GM19324 (cell line): ENCODE data around the gene DZANK1.
"Not testable (repeated sequence)": the region's sequence is repeated elsewhere in the genome, so short reads cannot be mapped to it uniquely, and the experiment has no call there.

Experiments used
- ATAC-seq: cut with Tn5 transposase; IDR thresholded peaks from one replicate; pipeline ENCODE4 v1.9.1; 2021; ENCODE audit warnings: mild to moderate bottlenecking, moderate library complexity; ENCODE audit not compliant: unreplicated experiment, low FRiP score

The DZANK1 gene

DNA sequence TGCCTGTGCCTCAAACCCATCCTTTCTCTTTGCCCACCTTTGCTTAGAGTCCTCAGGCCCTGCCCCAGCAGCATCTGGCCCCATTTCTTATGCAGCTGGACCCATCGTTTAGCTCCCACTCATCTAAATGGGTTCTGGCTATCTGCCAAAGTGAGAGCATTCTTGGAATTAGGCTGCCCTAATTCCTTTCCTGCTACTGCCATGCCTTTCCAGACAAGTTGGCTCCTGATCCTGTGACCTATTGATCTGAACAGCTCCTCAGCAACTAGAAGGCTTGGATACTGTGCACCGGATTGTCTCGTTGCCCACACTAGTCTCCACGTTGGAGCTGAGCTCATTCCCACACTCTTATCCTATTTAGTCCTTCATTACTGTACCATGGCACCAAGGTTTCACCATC lies 22.9 kb downstream of the DZANK1 start:
- ATAC-seq = no peak

GRCh38 chr20:18440403-18440802 lies 26.4 kb downstream of the DZANK1 start:
- no peak for ATAC-seq

DNA sequence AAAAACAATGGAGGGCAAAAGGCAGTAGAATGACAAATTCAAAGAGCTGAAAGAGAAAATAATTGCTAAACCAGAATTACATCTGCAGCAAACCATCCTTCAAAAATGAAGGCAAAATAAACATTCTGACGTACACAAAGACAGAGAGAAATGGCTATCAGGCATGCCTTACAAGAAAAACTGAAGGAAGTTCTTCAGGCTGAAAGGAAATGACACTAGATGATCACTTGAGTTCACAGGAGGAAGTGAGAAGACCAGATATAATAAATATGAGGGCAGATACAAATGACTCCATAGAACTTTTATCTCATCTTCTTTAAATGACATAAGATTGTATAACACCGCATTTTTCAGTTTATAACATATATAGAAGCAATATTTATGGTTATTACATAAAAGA lies 30.0 kb downstream of the DZANK1 start:
- no peak for ATAC-seq

GRCh38 chr20:18431206-18431605 lies 35.6 kb downstream of the DZANK1 start:
- ATAC-seq = no peak

DNA sequence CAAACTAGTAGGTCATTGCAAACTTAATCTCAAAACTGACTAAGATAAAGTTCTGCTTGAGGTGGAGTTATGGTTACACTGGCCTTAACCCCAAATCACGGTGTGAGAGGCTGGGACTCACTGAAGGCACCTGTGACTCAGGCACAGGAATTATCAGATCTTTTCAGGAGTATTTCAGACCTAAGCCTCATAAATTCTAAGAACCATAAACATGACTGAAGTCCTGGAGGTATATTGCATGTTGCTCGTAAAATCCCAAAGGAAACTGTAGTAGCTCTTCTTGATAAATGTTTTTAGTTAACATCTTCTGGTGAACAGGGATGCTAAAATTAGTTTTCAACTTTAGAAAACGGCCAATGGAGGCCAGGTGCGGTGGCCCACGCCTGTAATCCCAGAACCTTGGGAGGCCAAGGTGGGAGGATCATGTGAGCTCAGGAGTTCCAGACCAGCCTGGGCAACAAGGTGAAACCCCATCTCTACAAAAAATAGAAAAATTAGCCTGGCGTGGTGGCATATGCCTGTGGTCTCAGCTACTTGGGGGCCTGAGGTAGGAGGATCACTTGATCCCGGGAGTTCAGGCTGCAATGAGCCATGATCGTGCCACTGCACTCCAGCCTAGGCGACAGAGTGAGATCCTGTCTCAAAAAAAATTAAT lies 36.5 kb downstream of the DZANK1 start:
- ATAC-seq = no peak

DNA sequence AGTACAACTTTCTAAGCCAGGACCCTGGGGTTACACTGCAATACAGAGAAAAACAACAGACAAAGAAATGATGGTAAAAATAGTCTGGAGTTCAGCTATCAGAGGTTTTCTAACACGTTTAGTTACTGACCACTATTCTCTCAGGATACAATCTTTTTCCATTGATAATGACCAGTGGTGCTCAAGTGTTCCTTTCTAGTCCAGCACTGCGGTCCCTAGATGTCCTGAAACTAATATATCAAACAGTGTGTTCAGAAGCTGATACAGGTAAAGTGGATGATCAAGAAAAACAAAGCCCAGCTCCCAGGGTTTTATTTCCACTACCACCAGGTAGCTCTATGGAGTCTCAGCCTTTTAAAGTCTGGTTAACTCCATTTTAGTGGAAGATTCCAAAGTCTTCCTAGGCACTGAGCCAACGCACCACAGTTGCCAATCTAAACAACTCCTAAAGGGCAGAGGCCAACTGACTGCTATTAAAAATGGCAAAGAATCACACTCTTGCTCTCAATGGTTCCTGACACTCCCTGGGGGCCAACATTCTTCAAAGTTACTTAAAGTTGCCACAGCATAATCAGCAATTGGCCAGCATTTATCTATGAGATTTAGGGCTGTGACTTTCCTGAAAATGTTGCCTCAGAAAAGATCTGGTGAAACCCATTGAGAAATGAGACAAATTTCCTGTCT lies 38.2 kb downstream of the DZANK1 start:
- no peak for ATAC-seq

DNA sequence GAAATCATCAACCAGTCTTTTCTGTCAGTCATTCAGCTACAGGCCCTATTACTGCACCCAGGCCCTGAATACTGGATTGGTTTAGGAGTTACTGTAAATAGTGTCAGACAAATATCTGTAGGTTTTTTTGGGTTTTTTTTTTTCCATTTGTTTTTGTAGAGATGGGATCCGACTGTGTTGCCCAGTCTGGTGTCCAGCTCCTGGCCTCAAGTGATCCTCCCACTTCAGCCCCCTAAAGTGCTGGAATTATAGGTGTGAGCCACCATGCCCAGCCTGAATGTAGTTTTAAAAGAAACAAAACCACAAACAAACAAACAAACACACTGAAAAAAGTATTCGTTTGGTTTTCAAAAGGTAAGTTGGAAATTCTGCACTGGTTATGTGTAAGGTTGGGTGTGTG lies 39.6 kb downstream of the DZANK1 start:
- no peak for ATAC-seq

DNA sequence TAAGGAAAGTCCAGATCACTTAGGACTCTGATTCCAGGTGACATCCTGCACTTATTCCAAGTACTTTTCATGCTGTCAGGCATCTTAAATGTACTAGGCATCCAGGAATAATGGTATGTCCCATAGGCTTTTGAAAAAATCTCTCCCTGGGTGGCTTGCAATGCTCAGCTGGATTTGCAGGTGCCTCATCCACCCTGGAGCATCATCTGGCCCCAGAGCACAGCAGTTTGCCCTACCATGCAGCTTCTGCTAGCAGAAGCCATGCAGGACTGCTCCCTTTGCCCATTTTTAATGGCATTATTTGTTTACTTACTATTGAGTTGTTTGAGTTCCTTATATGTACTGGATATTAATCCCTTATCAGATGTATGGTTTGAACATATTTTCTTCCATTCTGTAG lies 45.2 kb downstream of the DZANK1 start:
- no peak for ATAC-seq

DNA sequence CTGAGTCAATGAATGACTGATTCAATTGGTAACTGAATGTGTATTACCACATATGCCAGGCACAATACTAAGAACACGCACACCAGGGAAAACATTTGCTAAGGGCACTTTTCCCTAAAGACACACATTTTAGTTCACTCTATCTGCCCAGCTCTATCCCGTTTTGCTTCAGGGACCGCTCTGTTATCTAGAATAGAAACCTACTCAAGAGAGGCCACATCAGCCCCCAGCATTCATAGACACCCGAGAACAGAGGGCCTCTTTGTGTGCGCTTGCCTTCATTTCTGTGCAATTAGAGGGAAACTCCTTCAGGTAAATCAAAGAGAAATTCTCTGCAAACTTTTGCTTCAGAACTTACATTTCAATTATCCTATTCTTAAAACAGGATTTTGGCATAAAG lies 50.3 kb downstream of the DZANK1 start:
- no peak for ATAC-seq

- ATAC-seq = no peak
Measured at GRCh38 chr20:18414140-18414539, 52.7 kb downstream of the DZANK1 start.

DNA sequence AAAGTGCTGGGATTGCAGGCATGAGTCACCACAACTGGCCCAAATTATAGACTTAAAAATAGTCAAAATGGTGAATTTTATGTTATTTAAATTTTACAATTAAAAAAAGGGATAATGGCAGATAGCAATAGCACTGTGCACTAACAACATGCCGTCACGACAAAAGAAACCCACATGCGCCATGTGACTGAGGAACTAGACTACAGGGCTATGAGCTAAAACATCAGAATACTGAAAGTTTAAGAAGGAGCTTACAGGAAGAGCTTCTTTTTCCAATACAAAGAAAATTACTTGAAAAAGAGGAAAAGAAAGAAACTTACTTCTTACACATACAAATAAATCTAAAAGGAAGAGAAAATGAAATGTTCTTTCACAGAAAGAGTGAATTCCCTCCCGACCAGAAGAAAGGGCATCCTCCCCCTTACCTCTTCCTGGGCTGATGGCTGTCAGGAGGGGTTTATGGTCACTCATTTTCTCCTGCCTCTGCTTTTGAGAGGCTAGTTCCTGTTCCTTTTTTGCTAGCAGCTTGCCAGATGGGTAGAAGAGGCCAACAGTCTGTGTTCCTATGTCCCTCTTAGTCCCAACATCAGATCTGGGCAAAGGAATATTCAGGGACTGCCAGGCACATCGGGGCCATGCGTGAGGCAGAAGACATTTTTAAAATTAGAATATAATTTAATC lies 54.5 kb downstream of the DZANK1 start:
- ATAC-seq = no peak

GRCh38 chr20:18405826-18406225 lies 61.0 kb downstream of the DZANK1 start:
- ATAC-seq = no peak

GRCh38 chr20:18404172-18404571 lies 62.7 kb downstream of the DZANK1 start:
- ATAC-seq = no peak

GRCh38 chr20:18403269-18403668 lies 63.6 kb downstream of the DZANK1 start:
- no peak for ATAC-seq

- no peak for ATAC-seq
Measured at GRCh38 chr20:18401305-18401704, 65.5 kb downstream of the DZANK1 start.

GRCh38 chr20:18400460-18400859 lies 66.4 kb downstream of the DZANK1 start:
- no peak for ATAC-seq

- ATAC-seq = not testable (repeated sequence)
Measured at GRCh38 chr20:18398713-18399112, 68.1 kb downstream of the DZANK1 start.

DNA sequence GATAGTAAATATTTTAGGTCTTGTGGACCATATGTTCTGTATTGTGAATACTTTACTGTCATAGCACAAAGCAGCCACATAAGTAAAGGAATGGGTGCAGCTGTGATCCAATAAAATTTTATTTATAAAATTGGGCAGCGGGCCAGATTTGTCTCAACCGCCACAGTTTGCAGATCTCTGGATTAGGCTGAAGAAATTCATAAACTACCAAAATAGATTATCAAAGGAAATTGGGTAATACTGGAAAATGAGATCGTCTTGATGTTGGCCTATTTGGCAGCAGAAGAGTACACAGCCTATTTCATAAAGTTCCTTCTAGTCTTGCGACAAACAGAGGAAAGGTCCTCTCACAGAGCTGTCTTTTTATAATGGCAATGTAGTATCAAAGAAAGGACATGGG lies 69.8 kb downstream of the DZANK1 start:
- no peak for ATAC-seq

DNA sequence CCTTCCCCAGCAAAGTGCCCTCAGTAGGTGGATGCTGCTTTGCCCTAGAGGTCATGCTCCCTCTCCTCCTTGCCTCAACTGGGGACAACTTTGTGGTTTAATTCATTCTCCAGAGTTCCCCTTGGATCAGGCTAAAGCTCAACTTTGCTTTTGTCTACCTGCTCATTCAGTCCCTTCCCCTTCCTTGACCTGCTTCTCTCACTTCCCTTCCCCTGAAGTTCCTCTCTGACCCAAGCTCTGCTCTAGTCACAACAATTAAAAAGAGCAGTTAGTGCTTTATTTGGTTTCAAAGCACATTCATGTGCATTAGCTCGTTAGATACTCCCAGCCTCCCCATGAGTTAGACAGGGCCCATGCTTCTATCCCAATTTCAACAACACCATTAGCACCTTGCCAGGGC lies 71.3 kb downstream of the DZANK1 start:
- ATAC-seq = no peak

GRCh38 chr20:18394363-18394762 lies 72.5 kb downstream of the DZANK1 start:
- ATAC-seq = no peak

DNA sequence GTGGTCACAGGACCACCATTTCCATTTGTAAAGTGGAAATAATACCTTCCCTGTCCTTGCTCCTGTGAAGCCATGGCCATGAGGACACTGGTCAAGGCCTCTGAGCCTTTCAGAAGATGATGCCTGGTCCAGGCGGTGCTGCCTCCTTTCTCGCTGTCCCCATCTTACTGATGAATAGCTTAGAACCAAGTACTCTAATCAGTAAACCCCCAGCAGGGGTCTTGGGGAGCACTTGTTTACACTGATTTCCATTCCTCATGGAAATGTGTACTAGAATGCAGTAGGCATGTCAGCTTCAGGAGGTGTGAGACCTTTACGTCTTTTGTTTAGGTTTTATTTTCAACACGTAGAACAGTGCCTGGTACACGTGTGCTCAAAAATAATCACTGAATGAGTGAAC lies 75.1 kb downstream of the DZANK1 start:
- ATAC-seq = no peak

GRCh38 chr20:18390201-18390600 lies 76.6 kb downstream of the DZANK1 start:
- no peak for ATAC-seq
